HG03135 (cell line): ENCODE measurements around the gene CHST7.

Source experiments
- ATAC-seq: cut with Tn5 transposase; IDR thresholded peaks from one replicate; pipeline ENCODE4 v1.9.1; 2021; ENCODE audit warnings: mild to moderate bottlenecking, moderate library complexity; ENCODE audit not compliant: unreplicated experiment

Gene CHST7

GRCh38 chrX:46602468-46603102 is 29.0 kb downstream of the CHST7 start:
- ATAC-seq = no peak

- no peak for ATAC-seq
Observed at GRCh38 chrX:46607916-46608315, 34.4 kb downstream of the CHST7 start.

- no peak for ATAC-seq
Observed at GRCh38 chrX:46610070-46610658, 36.6 kb downstream of the CHST7 start.

- no peak for ATAC-seq
Observed at GRCh38 chrX:46611658-46612362, 38.2 kb downstream of the CHST7 start.

GRCh38 chrX:46617906-46618305 is 44.3 kb downstream of the CHST7 start:
- ATAC-seq = no peak

- ATAC-seq = no peak
Observed at GRCh38 chrX:46618947-46619346, 45.4 kb downstream of the CHST7 start.

- ATAC-seq = no peak
Observed at GRCh38 chrX:46620505-46620904, 46.9 kb downstream of the CHST7 start.

GRCh38 chrX:46621572-46621971 is 48.0 kb downstream of the CHST7 start:
- ATAC-seq = no peak

GRCh38 chrX:46624090-46624786 is 50.7 kb downstream of the CHST7 start:
- no peak for ATAC-seq

GRCh38 chrX:46626566-46626965 is 53.0 kb downstream of the CHST7 start:
- no peak for ATAC-seq

- ATAC-seq = no peak
Observed at GRCh38 chrX:46627062-46627461, 53.5 kb downstream of the CHST7 start.

- ATAC-seq = no peak
Observed at GRCh38 chrX:46627711-46628419, 54.3 kb downstream of the CHST7 start.

- ATAC-seq = peak; percentile 86
Observed at GRCh38 chrX:46628460-46629371, 55.2 kb downstream of the CHST7 start.

GRCh38 chrX:46630141-46630540 is 56.6 kb downstream of the CHST7 start:
- ATAC-seq = no peak

GRCh38 chrX:46634577-46634976 is 61.0 kb downstream of the CHST7 start:
- no peak for ATAC-seq

GRCh38 chrX:46635186-46635585 is 61.6 kb downstream of the CHST7 start:
- ATAC-seq = no peak

- ATAC-seq = no peak
Observed at GRCh38 chrX:46636223-46636622, 62.7 kb downstream of the CHST7 start.

GRCh38 chrX:46637938-46638337 is 64.4 kb downstream of the CHST7 start:
- ATAC-seq = peak; percentile 59

GRCh38 chrX:46642145-46642544 is 68.6 kb downstream of the CHST7 start:
- no peak for ATAC-seq

GRCh38 chrX:46643636-46644035 is 70.1 kb downstream of the CHST7 start:
- ATAC-seq = no peak
